ENCODE data around the gene SSNA1. TPM values are rescaled to one million over a fixed set of nuclear protein-coding genes. Genes with fewer than 3 reads are reported as not detected.

The SSNA1 gene
- total RNA-seq, 6 experiments from 2014 or later = 21.5 to 53.3 (median 25.5) TPM

- ATAC-seq (no peak), DNase-seq (no peak)
- H3K9me3 ChIP-seq = no peaks in the 10 kb centered on the region
These were observed 11.1 kb downstream of the SSNA1 start for GRCh38 chr9:137199411-137200121.

GRCh38 chr9:137200311-137201204 lies 12.1 kb downstream of the SSNA1 start, which contains the start of gene TPRN:
Gene TPRN, minus strand, starts transcription at chr9:137200741. Its CDS starts 30 bp downstream, at chr9:137200711.
- no peak for TF ChIP-seq CTCF (IDR thresholded peaks at IDR 0.05)
- peak; percentile 99 for TF ChIP-seq POLR2A (IDR thresholded peaks at IDR 0.05)
- H3K4me1 ChIP-seq = peaks cover 0 to 73% (median 27%) of the 10 kb centered on the region in 4 donors
- ATAC-seq (peak; percentile 81 to 95 (median 88)), DNase-seq (peak; percentile 99 to 100 (median 100))
- intact Hi-C loops (cut with DNase I) = no loop called here
- peak within 1 kb of the TSS; percentile 54 to 73 (median 57) for H3K4me3 ChIP-seq
- no peaks in the 10 kb centered on the region for H3K27me3 ChIP-seq
- no peaks in the 10 kb centered on the region for H3K9me3 ChIP-seq
- no CpG with 5 or more reads among the region's 118 CpGs for WGBS (ENCODE audit: insufficient coverage, low coverage, low lambda C conversion rate, missing lambda C conversion rate)
- peak within 1 kb of the TSS; percentile 18 to 84 (median 74) for H3K27ac ChIP-seq
- no peaks in the 10 kb centered on the region for H3K36me3 ChIP-seq

More at GRCh38 chr9:137199411-137200121, 11.1 kb downstream of the SSNA1 start:
- Histone ChIP-seq H3K4me1 (peaks cover 0 to 79% (median 30%) of the 10 kb centered on the region in 4 donors), H3K27ac (peak overlapping the region; percentile 56 to 71 (median 60)), H3K27me3 (no peaks in the 10 kb centered on the region), H3K4me3 (peak overlapping the region; percentile 54 to 73 (median 57)), H3K36me3 (no peaks in the 10 kb centered on the region)
- 9% methylated on average over 8 of the region's 51 CpGs for WGBS (ENCODE audit: insufficient coverage, low coverage, low lambda C conversion rate, missing lambda C conversion rate)
- intact Hi-C loops (cut with DNase I) = no loop called here
- TF ChIP-seq CTCF (IDR thresholded peaks at IDR 0.05) = no peak
- no peak for TF ChIP-seq POLR2A (IDR thresholded peaks at IDR 0.05)

GRCh38 chr9:137201205-137201868 lies 12.9 kb downstream of the SSNA1 start:
- H3K4me3 ChIP-seq = peak overlapping the region; percentile 35 to 73 (median 48)
- 14% methylated on average over 11 of the region's 23 CpGs for WGBS (ENCODE audit: insufficient coverage, low coverage, low lambda C conversion rate, missing lambda C conversion rate)
- intact Hi-C loops (cut with DNase I) = no loop called here
- no peak for TF ChIP-seq CTCF (IDR thresholded peaks at IDR 0.05)
- TF ChIP-seq POLR2A (IDR thresholded peaks at IDR 0.05) = no peak
- peaks cover 0 to 69% (median 25%) of the 10 kb centered on the region in 4 donors for H3K4me1 ChIP-seq
- no peaks in the 10 kb centered on the region for H3K9me3 ChIP-seq
- H3K27ac ChIP-seq = peak overlapping the region; percentile 18 to 84 (median 74)
- ATAC-seq (no peak), DNase-seq (no peak)
- H3K27me3 ChIP-seq = no peaks in the 10 kb centered on the region
- no peaks in the 10 kb centered on the region for H3K36me3 ChIP-seq

- no peak for ATAC-seq
- Histone ChIP-seq H3K9me3 (no peaks in the 10 kb centered on the region), H3K27me3 (no peaks in the 10 kb centered on the region), H3K4me1 (peaks cover 0 to 59% (median 22%) of the 10 kb centered on the region in 4 donors), H3K27ac (peak overlapping the region in 1 of 3 donors; percentile 84), H3K4me3 (no peak overlapping the region), H3K36me3 (no peaks in the 10 kb centered on the region)
- DNase-seq = no peak
- TF ChIP-seq POLR2A (IDR thresholded peaks at IDR 0.05) (no peak), CTCF (IDR thresholded peaks at IDR 0.05) (no peak)
- 7% methylated on average over 5 of the region's 8 CpGs for WGBS (ENCODE audit: insufficient coverage, low coverage, low lambda C conversion rate, missing lambda C conversion rate)
- intact Hi-C loops (cut with DNase I) = no loop called here
These were observed 14.5 kb downstream of the SSNA1 start for GRCh38 chr9:137202966-137203365.
